ENCODE results near the gene DISC1.

- TF ChIP-seq POLR2A (IDR thresholded peaks at IDR 0.05) (no peak), CTCF (IDR thresholded peaks at IDR 0.05) (no peak)
These were observed 126.7 kb downstream of the DISC1 start for GRCh38 chr1:231753313-231753712.
